ENCODE results near the gene TMEM121B.
"Not testable (repeated sequence)": the region's sequence is repeated elsewhere in the genome, so short reads cannot be mapped to it uniquely, and the experiment has no call there.

The TMEM121B gene

DNA sequence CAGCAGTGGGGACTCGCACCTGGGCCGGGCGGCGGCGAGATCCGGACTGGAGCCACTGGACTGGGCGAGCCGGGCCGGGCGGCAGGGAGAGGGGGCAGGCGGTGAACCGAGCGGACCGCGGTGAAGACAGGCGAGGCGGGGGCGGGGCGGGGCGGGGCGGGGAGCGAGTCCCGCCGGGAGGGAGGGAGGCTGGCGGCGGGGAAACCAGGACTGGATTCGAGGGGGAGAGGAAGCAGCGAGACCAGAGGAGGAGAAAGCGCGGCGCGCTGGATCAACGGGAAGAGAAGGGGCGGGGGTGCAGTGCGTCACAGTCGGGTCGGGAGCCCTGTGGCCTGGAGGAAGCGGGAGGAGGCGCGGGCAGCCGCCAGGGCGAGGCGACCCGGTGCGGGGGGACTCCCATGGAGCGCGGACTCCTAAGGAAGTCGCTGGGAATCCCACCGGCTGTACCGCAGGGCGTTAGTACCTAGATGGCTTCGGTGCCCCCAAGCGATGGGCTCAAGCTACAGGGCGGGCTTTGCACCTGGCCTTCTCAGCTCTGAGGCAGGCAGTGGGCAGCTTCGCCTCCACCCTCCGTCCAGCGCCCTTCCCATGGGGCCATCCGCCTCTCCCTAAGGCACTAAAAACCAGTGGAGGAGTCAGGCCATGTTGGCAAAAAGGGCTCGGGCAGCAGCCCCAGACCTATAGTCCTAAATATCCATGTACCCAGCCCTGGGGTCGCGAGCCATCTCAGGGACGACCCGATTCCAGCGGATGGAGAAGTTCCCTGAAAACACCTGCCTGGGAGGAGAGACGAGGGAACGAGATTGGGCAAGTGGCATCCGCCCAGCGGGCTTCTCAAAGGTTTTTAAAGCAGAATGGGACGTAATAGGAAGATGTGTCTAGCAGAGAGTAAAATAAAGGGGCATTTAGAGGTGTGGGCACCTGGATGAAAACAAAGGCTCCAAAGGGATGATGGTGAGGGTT is at the start of gene TMEM121B:
Gene TMEM121B (minus strand): TSS at position 128 of the 963 bp plus-strand sequence. CDS start 233 bp downstream, outside the sequence.
- in situ Hi-C loops (cut with HindIII; ENCODE audit: low sequenced_read_pairs), result no loop called here

DNA sequence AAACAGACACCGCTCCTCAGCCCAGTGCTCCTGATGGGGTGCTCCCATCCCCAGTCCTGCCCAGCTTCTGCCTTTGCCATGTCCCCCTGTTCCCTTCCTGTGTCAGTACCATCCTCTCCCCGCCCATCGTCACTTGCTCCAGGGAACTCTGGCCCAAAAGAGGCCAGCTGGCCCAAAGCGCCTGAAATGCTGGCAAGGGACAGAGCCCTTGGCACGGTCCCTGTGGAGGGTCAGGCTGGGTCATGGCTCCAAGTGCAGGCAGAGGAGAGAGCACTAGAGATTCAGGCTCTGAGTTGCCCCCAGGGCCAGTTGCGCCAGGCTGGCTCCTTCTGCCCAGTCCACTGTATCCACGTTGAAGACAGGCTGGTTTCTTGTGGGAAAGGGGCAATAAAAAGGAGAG is 46.3 kb upstream of the TMEM121B start:
- in situ Hi-C loops (cut with HindIII; ENCODE audit: low sequenced_read_pairs), result loop anchor here (5.0 kb wide), 1 partner anchor 50 kb away; no protein-coding TSS in a partner anchor

DNA sequence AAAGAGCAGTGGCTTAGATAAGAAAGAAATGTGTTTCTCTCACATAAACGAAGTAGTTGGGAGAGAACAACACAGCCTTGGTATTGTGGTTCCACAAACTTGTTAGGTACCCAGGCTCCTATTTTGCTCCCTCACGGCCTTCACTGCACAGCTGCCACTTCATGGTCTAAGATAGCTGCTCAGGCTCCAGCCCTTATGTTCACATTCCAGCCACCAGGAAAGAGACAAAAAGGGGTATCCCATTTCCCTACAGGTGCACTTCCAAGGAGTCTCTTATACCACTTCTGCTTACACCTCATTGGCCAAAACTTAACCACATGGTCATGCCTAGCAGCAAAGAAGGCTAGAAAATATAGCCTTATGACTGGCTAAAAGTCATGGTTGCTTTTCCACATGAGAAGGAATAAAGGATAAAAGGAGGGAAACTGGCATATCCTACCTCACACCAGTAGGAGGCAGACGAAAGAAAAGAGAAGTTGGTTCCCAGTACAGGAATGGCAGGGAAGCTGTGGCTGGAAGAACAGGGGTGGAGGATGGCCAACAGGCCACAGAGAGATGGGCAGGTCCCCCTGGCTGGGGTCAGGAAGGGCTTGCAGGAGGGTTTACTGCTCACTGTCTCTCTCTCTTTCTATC is 43.3 kb upstream of the TMEM121B start:
- in situ Hi-C loops (cut with HindIII; ENCODE audit: low sequenced_read_pairs), result loop anchor here (5.0 kb wide), 1 partner anchor 47 kb away; no protein-coding TSS in a partner anchor

DNA sequence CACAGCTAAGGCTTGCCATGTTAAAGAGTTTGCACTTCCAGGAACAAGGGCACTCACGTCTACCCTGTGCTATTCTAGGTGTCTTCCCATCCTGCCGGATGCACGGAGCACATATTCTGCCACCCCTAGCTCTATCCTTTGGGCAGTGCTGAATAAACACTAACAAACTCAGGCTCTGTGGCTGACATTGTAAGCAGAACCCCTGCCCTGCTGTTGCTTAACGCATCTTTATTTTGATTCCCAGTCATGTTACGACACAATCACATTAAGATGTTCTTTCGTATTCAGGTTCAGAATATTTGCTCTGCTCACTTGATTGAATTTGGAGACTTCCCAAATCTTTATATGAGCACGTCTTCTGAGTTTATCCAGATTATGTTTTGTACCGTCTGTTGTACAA is 41.6 kb upstream of the TMEM121B start:
- in situ Hi-C loops (cut with HindIII; ENCODE audit: low sequenced_read_pairs), result no loop called here

DNA sequence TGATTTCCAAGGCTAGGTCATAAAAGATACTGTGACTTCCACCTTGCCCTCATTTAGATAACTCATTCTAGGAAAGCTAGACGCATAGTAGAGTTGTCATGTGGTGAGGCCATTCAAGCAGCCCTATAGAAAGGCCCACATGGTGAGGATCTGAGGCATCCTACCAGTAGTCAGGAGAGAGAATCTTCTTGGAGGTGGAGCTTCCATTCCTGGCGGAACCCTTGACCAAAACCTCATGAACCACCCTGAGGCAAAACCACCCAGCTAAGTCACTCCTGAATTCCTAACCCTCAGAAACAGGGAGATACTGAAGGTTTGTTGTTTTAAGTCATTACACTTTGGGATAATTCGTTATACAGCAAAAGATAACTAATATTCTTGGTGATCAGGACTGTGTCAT is 40.8 kb upstream of the TMEM121B start:
- in situ Hi-C loops (cut with HindIII; ENCODE audit: low sequenced_read_pairs), result no loop called here

DNA sequence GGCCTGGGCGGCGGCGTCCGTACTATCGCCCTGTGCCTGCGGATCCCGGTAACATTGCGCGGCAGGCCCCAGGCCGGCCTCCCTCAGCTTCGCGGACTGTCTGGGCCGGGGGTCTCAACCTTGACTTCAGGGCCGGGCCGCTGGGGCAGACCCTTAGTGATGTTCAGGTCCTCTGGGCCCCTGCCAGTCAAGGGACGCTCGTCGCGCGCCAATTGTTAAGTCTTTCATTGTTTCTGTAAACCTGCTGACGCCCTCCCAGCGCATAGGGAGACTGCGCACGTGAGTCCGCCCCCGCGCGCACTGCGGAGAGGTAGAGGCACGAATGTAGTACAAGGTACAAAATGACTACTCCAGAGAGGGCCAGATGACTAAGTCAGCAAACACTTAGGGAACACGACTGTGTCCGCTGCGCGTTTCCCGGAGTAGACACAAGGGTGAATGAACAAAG is 38.4 kb upstream of the TMEM121B start:
- in situ Hi-C loops (cut with HindIII; ENCODE audit: low sequenced_read_pairs), result no loop called here

DNA sequence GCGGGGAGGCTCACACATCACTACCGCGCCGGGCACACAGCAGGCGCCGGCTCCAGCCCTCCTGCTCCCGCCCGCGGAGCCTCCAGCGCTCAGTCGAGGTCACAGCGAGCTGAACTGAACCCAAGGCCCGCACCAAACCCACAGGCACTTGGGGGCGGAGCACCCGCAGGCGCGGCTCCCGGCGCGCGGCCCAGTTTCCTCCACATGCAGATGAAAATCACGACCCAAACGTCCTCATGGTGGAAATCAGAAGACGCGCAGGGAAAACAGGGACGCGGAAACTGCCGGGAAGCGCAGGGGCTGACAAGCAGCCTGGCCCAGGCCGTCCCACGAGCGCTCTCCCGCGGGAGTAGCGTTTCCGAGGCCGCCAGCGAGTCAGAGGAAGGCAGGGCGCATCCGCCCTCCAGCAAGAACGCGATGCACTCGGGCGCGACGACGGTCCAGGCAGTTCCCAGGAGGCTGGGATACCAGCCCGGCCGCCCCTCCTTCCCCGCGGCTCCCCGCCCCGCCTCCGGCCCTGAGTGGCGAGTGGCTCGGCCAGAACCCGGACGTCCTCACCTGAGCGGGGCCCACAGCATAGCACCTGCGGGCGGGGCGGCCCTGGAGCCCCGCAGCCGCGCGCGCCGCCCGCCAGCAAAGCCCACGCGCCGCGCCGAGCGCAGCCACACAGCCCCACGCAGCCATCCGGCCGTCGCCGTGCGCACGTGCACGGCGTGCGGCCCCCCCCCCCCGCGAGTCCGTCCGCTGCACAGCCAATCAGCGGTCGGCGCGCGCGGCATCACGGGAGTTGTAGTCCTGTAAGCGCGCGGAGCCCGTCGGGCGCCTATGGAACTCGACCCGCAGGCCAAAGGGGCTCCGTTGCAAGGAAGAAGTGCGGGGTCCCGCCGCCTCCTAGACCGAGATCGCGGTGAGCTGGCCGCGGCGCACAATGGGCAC is 37.7 kb upstream of the TMEM121B start, which contains the start of gene HDHD5:
Gene HDHD5 (minus strand): TSS at position 710 of the 936 bp plus-strand sequence. CDS start 26 bp downstream, at position 684.
- in situ Hi-C loops (cut with HindIII; ENCODE audit: low sequenced_read_pairs), result no loop called here

DNA sequence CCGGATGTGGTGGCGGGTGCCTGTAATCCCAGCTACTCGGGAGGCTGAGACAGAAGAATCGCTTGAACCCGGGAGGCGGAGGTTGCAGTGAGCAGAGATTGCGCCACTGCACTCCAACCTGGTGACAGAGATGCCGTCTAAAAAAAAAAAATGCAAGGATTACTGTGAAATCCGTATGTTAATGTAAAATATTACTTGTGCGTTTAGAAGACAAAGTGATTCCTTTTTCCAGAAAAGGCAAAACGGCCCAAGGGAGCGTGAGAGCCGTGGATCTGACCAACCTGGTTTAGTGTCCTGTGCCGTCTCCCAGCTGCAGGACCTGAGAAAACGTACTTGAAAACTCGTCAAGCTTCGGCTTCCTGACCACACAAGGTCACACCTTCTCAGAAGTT is 37.0 kb upstream of the TMEM121B start:
- in situ Hi-C loops (cut with HindIII; ENCODE audit: low sequenced_read_pairs), result no loop called here

DNA sequence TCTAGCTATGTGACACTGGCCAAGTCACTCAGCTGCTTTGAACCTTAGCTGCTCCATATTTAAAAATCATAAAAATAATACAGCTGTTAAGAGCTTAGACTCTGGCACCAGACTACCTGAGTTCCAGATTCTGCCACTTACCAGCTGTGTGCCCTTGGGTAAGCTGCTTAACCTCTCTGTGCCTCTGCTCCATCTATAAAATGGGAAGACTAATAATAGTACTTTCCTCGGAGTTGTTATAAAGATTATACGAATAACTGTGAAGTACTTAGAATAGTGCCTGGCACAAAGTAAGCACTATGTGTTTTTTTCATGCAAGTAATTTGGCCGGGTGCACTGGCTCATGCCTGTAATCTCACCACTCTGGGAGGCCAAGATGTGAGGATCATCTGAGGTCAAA is 36.6 kb upstream of the TMEM121B start:
- in situ Hi-C loops (cut with HindIII; ENCODE audit: low sequenced_read_pairs), result no loop called here

DNA sequence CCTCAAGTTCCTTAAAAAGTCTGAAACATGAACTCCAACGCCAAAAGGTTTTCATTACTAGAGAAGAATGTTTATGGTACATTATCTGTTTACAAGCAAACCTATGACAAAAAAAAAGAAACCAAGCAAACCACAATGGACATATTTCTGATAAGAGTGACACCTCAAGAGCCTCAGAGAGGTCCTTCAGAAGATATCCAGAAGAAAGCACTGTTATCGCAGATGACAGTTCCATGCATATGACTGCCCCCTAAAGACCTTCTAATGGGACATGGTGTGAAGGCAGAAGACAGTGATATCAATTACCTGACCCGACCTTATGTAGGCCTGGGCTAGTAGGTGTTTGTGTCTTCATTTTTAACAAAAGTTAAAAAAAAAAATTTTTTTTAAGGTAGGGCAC is 34.8 kb upstream of the TMEM121B start:
- in situ Hi-C loops (cut with HindIII; ENCODE audit: low sequenced_read_pairs), result no loop called here

DNA sequence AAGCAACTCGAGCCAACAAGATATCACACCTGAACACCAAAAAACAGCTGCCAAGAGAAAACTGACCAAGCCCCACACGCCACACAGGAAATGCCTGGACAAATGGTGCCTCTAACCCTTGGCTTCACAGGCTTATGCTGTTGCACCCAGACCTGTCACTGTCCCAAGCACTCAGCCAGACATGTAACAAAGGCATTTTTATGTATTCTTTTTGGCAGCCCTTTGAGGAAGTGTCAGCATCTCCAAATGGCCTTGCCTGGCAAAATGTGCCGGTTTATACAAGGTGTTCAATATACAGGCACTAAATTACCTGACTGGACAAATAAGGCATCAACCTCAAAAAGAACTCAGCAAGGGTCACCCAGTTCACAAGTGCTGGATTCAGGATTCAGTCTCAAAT is 31.8 kb upstream of the TMEM121B start:
- in situ Hi-C loops (cut with HindIII; ENCODE audit: low sequenced_read_pairs), result no loop called here

DNA sequence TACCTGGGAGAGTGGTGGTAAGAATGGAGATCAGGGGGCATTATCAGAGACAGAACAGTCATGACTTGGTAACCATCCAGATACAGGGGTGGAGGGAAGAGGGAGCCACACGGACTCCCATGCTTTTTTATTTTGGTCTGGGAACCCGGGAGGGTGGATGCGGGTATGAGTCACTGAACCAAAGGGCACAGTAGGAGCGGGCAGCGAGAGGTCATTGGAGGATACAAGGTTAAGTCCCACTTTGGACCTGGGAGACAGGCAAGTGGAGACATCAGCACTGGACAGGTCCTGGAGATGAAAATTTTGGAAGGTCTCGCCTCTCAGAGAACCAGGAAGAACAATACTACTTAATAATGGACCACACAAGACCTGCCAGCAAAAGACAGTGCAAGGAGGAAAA is 31.2 kb upstream of the TMEM121B start:
- in situ Hi-C loops (cut with HindIII; ENCODE audit: low sequenced_read_pairs), result no loop called here

DNA sequence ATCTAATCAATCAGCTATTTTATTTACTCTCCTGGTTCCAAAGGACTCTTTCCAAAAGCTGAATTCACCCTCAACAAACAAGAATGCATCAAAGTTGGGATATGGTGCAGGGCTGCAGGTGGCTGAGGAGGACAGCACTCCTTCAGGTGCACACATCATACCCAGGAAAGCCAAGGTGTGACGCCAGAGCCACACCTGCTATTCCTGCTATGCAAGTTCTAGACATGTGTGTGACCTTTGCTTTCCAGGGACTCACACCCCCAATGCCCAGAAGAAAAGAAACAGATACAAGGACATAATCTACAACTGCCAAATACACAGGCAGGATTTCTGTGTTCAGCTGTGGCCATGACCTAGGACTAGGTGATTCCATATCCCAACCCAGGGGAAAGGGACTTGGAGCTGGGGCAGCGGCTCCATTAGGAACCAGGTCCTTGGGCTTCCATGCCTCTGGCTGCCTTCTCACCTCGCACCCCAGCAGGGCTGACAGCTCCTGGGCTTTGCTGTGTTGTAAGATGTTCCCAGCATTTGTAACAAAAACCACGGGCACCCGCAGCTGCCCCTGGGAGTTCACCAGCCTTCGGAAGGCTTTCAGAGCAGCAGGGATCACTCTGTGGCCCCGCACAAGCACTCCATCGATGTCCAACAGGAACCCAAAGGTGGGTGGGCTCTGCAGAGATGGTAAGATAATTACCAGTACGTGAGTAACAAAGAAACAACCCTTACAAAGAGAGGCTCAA is 28.1 kb upstream of the TMEM121B start:
- in situ Hi-C loops (cut with HindIII; ENCODE audit: low sequenced_read_pairs), result no loop called here

DNA sequence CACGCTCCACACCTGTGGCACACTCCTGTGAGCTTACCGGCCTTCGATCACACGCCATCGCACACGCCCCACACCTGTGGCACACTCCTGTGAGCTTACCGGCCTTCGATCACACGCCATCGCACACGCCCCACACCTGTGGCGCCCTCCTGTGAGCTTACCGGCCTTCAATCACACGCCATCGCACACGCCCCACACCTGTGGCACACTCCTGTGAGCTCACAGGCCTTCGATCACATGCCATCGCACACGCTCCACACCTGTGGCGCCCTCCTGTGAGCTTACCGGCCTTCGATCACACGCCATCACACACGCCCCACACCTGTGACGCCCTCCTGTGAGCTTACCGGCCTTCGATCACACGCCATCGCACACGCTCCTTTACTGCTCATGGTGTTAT is 26.3 kb upstream of the TMEM121B start:
- in situ Hi-C loops (cut with HindIII; ENCODE audit: low sequenced_read_pairs), result not testable (repeated sequence)

DNA sequence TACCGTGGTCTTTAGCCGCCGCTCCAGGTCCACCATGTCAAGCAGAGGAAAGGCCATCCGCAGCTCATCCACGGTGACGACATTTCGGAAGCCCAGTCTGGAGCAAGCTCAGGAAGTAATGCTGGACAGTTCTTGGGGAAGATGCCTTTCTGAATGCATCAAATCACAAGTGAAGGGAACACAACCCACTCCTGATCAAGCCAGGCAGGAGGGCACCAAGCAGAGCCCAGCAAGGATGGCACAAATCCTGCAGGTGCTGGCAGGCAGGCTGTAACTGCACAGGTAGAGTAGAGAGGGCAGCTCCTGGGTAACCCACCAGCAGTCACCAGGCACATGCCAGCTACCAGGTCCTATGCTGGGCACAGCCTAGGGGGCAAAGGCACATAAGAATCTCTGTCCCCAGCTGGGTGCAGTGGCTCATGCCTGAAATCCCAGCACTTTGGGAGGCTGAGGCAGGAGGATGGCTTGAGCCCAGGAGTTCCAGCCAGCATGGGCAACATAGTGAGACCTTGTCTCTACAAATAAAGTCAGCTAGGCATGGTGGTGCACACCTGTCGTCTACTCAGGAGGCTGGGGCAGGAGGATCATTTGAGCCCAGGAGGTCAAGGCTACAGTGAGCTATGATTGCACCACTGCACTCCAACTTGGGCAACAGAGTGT is 24.0 kb upstream of the TMEM121B start:
- in situ Hi-C loops (cut with HindIII; ENCODE audit: low sequenced_read_pairs), result no loop called here

DNA sequence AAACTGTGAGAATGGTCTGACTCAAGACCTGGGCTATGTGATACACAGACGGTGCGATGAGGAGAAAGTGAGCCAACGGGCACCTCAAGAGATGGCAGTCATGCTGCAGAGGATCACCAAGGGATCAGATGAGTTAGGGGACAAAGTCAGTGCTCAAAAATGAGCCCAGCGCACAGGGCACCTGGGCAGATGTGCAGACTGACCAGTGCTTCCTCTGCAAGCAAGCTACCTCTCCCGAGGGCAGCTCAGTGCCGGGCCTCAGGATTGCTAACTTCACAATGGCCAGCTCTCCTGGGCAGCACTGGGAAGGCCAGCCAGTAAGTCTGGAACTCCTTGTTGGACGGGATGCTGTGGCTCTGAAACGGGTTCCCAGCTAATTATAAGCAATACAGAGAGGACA is 22.7 kb upstream of the TMEM121B start:
- in situ Hi-C loops (cut with HindIII; ENCODE audit: low sequenced_read_pairs), result no loop called here

DNA sequence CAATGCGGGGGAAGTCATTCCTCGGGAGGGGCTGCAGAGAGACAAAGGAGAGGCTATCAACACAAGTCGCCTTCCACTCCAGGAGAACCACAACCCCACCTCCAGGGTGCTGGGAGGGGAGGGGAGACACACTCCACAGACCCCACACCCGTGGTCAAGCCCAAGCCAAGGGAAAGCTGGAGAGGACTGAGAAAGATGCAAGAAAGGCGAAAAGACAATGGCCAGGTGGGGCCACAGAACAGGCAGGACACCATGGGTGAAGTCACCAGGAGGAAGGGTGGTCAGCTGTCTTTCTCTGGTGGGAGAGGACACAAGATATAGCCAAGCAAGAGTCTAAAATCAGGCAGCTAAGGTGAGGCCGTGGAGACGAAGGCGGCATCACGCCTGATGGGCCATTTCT is 21.9 kb upstream of the TMEM121B start:
- in situ Hi-C loops (cut with HindIII; ENCODE audit: low sequenced_read_pairs), result no loop called here

DNA sequence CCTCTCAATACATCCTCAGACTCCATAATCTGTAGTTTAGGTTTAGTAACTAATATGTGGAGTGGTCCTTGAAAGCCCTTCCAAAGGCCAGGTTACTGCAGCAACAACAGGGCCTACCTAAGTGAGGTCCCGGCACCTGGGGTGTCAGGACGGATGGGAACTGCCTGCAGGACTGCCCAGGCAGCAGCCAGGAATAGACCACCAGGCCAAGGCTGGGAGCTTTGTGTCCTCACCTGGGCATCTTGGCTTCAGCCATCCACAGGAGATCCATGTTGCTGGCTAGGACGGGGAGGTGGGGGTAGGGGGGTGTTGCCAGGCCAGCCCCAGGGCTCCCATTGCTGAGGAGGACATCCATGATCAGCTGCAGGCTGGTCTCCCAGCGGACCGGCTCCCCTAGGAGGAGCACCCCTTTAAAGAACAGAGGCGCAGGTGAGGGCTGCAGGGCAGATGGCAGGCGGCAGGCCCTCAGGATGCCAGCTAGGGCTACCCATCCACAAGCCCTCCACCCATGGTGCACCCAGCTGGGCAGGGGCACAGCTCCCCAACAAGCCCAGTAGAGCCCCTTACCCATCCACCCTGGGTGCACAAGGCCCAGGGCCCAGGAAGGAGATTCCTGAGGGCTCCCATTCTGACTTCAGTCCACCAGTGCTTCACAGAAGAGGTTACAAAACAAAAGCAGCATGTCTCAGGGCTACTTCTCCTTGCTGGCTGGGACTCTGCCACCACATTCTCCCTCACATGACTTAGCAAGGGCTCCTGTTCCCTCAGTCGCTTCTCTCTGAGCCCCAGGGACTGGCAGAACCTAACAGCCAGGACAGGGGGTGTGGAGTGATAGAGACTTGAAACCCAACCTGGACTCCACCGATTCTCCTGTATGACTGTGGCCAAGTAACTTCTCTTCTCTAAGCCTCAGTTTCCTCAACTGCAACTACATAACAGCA is 19.9 kb upstream of the TMEM121B start:
- in situ Hi-C loops (cut with HindIII; ENCODE audit: low sequenced_read_pairs), result no loop called here
